GM12878 (cell line): ENCODE data around the gene ITPR2. TPM values are rescaled to one million over a fixed set of nuclear protein-coding genes. Genes with fewer than 3 reads are reported as not detected.

Source experiments
- BHLHE40 ChIP-seq, 2 experiments: fragments of 450-650 bp in 1 of 2; IDR thresholded peaks; 2 replicates each; pipeline ENCODE4 v1.6.1; 2011 to 2017; ENCODE audit warnings: low read depth in 2 of 2, borderline replicate concordance in 1 of 2, improper control_type of control experiment in 1 of 2, low read length in 1 of 2, mild to moderate bottlenecking in 1 of 2
- CHD2 ChIP-seq: IDR thresholded peaks from 2 replicates; pipeline ENCODE4 v1.6.1; 2011; ENCODE audit warnings: low read depth, low read length, improper control_type of control experiment, borderline replicate concordance
- ETV6 ChIP-seq, 2 experiments: fragments of 450-650 bp in 1 of 2; IDR thresholded peaks in 1 of 2; conservative IDR thresholded peaks in 1 of 2; 2 replicates each; pipeline ENCODE4 v1.6.1; 2014; ENCODE audit warnings: antibody characterized with exemption in 1 of 2, borderline replicate concordance in 1 of 2, low read depth in 1 of 2, mild to moderate bottlenecking in 1 of 2, moderate library complexity in 1 of 2
- FOXM1 ChIP-seq: IDR thresholded peaks from 2 replicates; pipeline ENCODE4 v1.6.1; 2012; ENCODE audit warnings: low read depth, mild to moderate bottlenecking, inconsistent platforms, low read length, moderate library complexity
- GATAD2B ChIP-seq: fragments of 450-650 bp; conservative IDR thresholded peaks from 2 replicates; pipeline ENCODE4 v1.6.1; 2017; ENCODE audit warnings: low read depth, mild to moderate bottlenecking, moderate library complexity
- JUNB ChIP-seq: IDR thresholded peaks from 2 replicates; pipeline ENCODE4 v1.6.1; 2016; ENCODE audit warnings: antibody characterized with exemption, mild to moderate bottlenecking
- PML ChIP-seq: IDR thresholded peaks from 2 replicates; pipeline ENCODE4 v1.6.1; 2012; ENCODE audit warnings: low read length, inconsistent platforms
- RFX5 ChIP-seq: IDR thresholded peaks from 2 replicates; pipeline ENCODE4 v1.6.1; 2011; ENCODE audit warnings: low read depth, low read length, improper control_type of control experiment
- SMC3 ChIP-seq: IDR thresholded peaks from 2 replicates; pipeline ENCODE4 v1.6.1; 2011; ENCODE audit warnings: low read length, improper control_type of control experiment, borderline replicate concordance
- ZSCAN29 ChIP-seq: fragments of 450-650 bp; IDR thresholded peaks from 2 replicates; pipeline ENCODE4 v1.6.1; 2017; ENCODE audit warnings: mild to moderate bottlenecking, moderate library complexity
- polyA plus RNA-seq, 11 experiments: library from polyadenylated mRNA; depleted of rRNA in 4 of 11; unstranded in 6 of 11; stranded (reverse) in 5 of 11; fragments of >200 nt; fragmentation: Nextera tagmentation in 4 of 11; fragmentation: Illumina TruSeq in 1 of 11; extraction: Ambion mirVana in 4 of 11; extraction: Trizol in 1 of 11; gene quantifications; 1 replicate in 1 of 11; 2 replicates in 10 of 11; pipeline versions ENCODE4 v1.2.1 to v1.2.3, GENCODE V29; 2011 to 2016; ENCODE audit warnings: inconsistent platforms in 2 of 11, missing spikeins in 2 of 11, low read depth in 1 of 11
- total RNA-seq, 4 experiments: library from RNA; depleted of rRNA in 3 of 4; stranded (reverse); fragments of >200 nt in 3 of 4; fragmentation: Illumina TruSeq in 1 of 4; extraction: Trizol in 1 of 4; gene quantifications; 2 replicates each; pipeline versions ENCODE4 v1.2.1 to v1.2.3, GENCODE V29; 2013 to 2021
- TF ChIP-seq, protein P1 (sequence below): fragments of 450-650 bp; IDR thresholded peaks from 2 replicates; pipeline ENCODE4 v1.6.1; 2017; ENCODE audit warnings: borderline replicate concordance
- TF ChIP-seq, protein P2 (sequence below): IDR thresholded peaks from 2 replicates; pipeline ENCODE4 v1.6.1; 2012; ENCODE audit warnings: low read length, inconsistent platforms
- TF ChIP-seq, protein P3 (sequence below), 3 experiments: IDR thresholded peaks in 2 of 3; conservative IDR thresholded peaks in 1 of 3; 2 replicates each; pipeline ENCODE4 v1.5.1; 2011; ENCODE audit warnings: low read depth in 3 of 3, low read length in 3 of 3, mild to moderate bottlenecking in 3 of 3, control low read depth in 2 of 3, moderate library complexity in 2 of 3, inconsistent platforms in 1 of 3, mixed read lengths in 1 of 3; ENCODE audit not compliant: control insufficient read depth in 2 of 3, insufficient read depth in 1 of 3; ENCODE audit errors: extremely low read depth in 1 of 3
- TF ChIP-seq, protein P4 (sequence below): IDR thresholded peaks from 2 replicates; pipeline ENCODE4 v1.6.1; 2012; ENCODE audit warnings: improper control_type of control experiment, low read depth, low read length; ENCODE audit not compliant: insufficient replicate concordance
- TF ChIP-seq, protein P5 (sequence below): fragments of 450-650 bp; formaldehyde crosslinking; IDR thresholded peaks from 2 replicates; pipeline ENCODE4 v1.4.0; 2022; ENCODE audit warnings: mild to moderate bottlenecking, moderate library complexity

Gene ITPR2
- total and polyA plus RNA-seq, 10 of the 15 experiments (the other 5 are each of a cell fraction or from before 2014, with no cell fraction given) = 7.5 to 76.2 (median 47.1) TPM

DNA sequence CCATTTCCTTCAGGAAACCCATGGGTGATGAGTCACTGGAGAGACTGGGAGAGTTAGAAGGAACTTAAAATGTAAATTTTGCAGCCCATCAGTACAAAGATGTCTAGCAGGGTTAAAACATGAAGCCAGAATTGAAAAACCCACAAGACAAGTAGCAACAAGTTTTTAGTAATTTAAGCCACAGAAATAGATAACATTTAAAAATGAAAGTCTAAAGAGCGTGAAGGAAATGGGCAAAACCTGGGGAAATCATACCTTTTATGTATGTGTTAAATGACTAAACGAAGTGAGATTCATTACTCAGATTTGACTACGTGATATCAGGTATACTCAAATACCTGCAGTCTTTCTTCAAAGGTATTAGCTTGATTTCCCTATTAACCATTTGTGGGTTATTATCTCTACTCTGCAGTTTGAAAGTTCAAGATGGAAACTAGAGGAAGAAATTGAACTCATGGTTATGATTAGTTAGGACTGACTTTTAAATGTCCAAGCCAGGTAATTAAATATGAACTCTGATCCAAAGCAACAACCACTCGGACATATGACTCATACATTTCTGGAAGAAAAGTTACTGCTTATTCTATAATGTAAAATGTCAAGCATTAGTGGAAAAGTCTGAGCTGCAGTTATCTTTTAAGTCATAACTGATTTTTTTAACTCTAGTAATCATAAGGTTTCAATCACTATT, 84.1 kb downstream of the ITPR2 start (continued):
- TF ChIP-seq FOXM1 = peak; percentile 95
- no peak for TF ChIP-seq SMC3
- TF ChIP-seq ETV6 (conservative IDR thresholded peaks at IDR 0.05 in 1 of 2, IDR thresholded peaks at IDR 0.05 in 1 of 2; ENCODE audit: borderline replicate concordance in 1 of 2, low read depth in 1 of 2) = peak in 1 of 2 experiments; percentile 80; a peak in 1 of 4 replicates
- TF ChIP-seq PML = peak; percentile 82
- TF ChIP-seq GATAD2B = peak; percentile 21; the same call in 1 of the 2 replicates
- TF ChIP-seq BHLHE40 (IDR thresholded peaks at IDR 0.05; ENCODE audit: borderline replicate concordance in 1 of 2, low read depth in 2 of 2, low read length in 1 of 2) = peak; percentile 29 to 53; a peak in 2 of 4 replicates
- TF ChIP-seq JUNB = peak; percentile 93
- TF ChIP-seq, protein P1, sequence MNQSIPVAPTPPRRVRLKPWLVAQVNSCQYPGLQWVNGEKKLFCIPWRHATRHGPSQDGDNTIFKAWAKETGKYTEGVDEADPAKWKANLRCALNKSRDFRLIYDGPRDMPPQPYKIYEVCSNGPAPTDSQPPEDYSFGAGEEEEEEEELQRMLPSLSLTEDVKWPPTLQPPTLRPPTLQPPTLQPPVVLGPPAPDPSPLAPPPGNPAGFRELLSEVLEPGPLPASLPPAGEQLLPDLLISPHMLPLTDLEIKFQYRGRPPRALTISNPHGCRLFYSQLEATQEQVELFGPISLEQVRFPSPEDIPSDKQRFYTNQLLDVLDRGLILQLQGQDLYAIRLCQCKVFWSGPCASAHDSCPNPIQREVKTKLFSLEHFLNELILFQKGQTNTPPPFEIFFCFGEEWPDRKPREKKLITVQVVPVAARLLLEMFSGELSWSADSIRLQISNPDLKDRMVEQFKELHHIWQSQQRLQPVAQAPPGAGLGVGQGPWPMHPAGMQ = no peak
- no peak for TF ChIP-seq ZSCAN29
- TF ChIP-seq RFX5 = no peak
- no peak for TF ChIP-seq CHD2
- TF ChIP-seq, protein P2, sequence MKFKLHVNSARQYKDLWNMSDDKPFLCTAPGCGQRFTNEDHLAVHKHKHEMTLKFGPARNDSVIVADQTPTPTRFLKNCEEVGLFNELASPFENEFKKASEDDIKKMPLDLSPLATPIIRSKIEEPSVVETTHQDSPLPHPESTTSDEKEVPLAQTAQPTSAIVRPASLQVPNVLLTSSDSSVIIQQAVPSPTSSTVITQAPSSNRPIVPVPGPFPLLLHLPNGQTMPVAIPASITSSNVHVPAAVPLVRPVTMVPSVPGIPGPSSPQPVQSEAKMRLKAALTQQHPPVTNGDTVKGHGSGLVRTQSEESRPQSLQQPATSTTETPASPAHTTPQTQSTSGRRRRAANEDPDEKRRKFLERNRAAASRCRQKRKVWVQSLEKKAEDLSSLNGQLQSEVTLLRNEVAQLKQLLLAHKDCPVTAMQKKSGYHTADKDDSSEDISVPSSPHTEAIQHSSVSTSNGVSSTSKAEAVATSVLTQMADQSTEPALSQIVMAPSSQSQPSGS = peak; percentile 84
- TF ChIP-seq, protein P3, sequence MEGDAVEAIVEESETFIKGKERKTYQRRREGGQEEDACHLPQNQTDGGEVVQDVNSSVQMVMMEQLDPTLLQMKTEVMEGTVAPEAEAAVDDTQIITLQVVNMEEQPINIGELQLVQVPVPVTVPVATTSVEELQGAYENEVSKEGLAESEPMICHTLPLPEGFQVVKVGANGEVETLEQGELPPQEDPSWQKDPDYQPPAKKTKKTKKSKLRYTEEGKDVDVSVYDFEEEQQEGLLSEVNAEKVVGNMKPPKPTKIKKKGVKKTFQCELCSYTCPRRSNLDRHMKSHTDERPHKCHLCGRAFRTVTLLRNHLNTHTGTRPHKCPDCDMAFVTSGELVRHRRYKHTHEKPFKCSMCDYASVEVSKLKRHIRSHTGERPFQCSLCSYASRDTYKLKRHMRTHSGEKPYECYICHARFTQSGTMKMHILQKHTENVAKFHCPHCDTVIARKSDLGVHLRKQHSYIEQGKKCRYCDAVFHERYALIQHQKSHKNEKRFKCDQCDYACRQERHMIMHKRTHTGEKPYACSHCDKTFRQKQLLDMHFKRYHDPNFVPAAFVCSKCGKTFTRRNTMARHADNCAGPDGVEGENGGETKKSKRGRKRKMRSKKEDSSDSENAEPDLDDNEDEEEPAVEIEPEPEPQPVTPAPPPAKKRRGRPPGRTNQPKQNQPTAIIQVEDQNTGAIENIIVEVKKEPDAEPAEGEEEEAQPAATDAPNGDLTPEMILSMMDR (IDR thresholded peaks at IDR 0.05 in 2 of 3, conservative IDR thresholded peaks at IDR 0.05 in 1 of 3; ENCODE audit: control insufficient read depth in 2 of 3, extremely low read depth in 1 of 3, insufficient read depth in 1 of 3, low read depth in 3 of 3, low read length in 3 of 3) = no peak
- TF ChIP-seq, protein P4, sequence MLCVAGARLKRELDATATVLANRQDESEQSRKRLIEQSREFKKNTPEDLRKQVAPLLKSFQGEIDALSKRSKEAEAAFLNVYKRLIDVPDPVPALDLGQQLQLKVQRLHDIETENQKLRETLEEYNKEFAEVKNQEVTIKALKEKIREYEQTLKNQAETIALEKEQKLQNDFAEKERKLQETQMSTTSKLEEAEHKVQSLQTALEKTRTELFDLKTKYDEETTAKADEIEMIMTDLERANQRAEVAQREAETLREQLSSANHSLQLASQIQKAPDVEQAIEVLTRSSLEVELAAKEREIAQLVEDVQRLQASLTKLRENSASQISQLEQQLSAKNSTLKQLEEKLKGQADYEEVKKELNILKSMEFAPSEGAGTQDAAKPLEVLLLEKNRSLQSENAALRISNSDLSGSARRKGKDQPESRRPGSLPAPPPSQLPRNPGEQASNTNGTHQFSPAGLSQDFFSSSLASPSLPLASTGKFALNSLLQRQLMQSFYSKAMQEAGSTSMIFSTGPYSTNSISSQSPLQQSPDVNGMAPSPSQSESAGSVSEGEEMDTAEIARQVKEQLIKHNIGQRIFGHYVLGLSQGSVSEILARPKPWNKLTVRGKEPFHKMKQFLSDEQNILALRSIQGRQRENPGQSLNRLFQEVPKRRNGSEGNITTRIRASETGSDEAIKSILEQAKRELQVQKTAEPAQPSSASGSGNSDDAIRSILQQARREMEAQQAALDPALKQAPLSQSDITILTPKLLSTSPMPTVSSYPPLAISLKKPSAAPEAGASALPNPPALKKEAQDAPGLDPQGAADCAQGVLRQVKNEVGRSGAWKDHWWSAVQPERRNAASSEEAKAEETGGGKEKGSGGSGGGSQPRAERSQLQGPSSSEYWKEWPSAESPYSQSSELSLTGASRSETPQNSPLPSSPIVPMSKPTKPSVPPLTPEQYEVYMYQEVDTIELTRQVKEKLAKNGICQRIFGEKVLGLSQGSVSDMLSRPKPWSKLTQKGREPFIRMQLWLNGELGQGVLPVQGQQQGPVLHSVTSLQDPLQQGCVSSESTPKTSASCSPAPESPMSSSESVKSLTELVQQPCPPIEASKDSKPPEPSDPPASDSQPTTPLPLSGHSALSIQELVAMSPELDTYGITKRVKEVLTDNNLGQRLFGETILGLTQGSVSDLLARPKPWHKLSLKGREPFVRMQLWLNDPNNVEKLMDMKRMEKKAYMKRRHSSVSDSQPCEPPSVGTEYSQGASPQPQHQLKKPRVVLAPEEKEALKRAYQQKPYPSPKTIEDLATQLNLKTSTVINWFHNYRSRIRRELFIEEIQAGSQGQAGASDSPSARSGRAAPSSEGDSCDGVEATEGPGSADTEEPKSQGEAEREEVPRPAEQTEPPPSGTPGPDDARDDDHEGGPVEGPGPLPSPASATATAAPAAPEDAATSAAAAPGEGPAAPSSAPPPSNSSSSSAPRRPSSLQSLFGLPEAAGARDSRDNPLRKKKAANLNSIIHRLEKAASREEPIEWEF = no peak
- TF ChIP-seq, protein P5, sequence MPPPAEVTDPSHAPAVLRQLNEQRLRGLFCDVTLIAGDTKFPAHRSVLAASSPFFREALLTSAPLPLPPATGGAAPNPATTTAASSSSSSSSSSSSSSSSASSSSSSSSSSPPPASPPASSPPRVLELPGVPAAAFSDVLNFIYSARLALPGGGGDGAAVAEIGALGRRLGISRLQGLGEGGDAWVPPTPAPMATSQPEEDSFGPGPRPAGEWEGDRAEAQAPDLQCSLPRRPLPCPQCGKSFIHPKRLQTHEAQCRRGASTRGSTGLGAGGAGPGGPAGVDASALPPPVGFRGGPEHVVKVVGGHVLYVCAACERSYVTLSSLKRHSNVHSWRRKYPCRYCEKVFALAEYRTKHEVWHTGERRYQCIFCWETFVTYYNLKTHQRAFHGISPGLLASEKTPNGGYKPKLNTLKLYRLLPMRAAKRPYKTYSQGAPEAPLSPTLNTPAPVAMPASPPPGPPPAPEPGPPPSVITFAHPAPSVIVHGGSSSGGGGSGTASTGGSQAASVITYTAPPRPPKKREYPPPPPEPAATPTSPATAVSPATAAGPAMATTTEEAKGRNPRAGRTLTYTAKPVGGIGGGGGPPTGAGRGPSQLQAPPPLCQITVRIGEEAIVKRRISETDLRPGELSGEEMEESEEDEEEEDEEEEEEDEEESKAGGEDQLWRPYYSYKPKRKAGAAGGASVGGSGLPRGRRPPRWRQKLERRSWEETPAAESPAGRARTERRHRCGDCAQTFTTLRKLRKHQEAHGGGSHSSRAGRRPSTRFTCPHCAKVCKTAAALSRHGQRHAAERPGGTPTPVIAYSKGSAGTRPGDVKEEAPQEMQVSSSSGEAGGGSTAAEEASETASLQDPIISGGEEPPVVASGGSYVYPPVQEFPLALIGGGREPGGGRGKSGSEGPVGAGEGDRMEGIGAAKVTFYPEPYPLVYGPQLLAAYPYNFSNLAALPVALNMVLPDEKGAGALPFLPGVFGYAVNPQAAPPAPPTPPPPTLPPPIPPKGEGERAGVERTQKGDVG = no peak
